Measurements from ENCODE around the gene EEFSEC. TPM values are rescaled to one million over a fixed set of nuclear protein-coding genes. Genes with fewer than 3 reads are reported as not detected.

The EEFSEC gene
- total RNA-seq, 1 donor from 2014 or later: 13.6 TPM

DNA sequence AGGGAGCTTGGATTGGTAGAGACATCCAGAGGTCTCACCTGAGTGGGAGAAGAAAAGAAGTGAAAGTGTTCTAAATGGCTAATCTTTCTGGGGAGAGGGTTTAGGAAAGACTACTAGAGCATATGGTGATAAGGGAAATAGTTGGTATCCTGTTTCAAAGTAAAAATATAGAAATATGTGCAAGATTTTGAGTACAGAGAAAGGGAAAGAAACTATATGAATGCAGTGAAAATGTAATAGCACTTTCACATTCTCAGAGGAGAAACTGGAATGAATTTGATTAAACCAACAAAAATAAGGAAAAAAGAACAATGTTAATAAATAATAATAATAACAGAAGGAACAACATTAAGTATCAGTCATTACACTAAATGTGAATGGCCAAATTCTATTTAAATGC lies 194.0 kb downstream of the EEFSEC start:
- no peak for DNase-seq (ENCODE audit: low spot score)

GRCh38 chr3:128348075-128348474 lies 194.8 kb downstream of the EEFSEC start:
- no peak for DNase-seq (ENCODE audit: low spot score)

- DNase-seq (ENCODE audit: low spot score): no peak
Measured at GRCh38 chr3:128348805-128349531, 195.7 kb downstream of the EEFSEC start.

DNA sequence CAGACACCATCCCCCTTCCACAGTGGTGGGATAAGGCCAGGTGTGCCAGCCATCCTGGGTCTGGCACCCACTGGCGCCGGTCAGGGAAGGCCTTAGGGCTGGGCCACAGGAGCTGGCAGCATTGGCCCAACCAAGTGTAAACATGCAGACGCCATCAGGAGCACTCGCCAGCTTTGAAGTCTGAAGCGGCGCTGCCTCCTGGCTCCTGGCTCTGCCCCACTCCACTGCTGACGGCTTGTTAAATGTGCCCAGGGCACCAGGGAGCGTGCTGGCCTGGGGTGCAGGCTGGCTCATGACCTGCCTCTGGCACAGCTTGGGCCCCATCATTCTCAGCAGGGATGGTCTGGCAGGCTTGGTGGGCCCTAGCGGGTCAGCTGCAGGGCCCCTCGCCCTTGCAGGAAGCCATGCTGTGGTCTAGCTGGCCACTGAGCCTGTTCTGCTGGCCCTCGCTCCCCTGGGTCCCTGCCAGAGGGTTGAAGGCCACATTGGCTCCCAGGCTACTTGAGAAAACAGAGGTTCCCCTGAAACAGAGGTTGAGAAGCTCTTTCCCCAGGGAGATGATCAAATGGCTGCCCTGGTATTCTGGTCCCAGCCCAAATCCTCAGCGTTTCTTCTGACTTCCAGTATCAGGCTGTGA lies 196.8 kb downstream of the EEFSEC start:
- no peak for DNase-seq (ENCODE audit: low spot score)

DNA sequence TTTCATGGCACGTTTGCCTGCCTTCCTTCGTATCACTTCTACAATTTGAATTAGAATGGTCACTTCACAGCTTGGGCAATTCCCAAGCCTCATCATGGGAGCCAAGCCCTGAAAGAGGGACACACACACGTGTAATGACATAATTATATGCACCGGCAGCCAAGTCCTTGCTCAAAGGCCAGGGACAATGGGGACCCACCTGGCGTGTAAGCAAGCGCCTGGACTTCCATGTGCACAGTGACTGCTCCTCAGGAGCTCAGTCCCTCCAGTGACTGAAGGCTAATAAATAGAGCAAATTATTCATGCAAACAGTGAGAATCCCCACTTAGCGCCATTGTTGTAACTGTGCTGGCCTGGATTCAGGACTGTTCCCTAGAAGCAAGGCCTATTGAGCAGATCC lies 198.3 kb downstream of the EEFSEC start:
- DNase-seq (ENCODE audit: low spot score): no peak

DNA sequence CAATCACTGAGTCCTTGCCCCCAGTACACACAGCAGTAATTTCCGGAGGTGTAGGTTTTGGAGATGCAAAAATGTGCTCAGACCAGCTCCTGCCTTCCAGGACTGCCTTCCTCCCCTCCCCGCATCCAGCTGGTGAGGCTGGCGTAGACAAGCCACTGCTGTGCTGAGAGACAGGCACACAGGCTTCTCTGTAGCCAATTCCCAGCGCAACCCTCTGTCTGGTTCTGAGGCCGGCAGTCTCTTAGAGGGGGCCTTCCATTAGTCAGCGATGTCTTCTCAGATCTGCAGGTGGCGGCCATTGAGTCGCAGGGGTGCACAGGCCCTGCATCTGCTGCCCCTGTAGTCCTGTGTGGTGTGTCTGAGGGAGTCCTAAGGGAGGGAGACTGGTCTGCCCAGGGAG lies 199.0 kb downstream of the EEFSEC start:
- no peak for DNase-seq (ENCODE audit: low spot score)

DNA sequence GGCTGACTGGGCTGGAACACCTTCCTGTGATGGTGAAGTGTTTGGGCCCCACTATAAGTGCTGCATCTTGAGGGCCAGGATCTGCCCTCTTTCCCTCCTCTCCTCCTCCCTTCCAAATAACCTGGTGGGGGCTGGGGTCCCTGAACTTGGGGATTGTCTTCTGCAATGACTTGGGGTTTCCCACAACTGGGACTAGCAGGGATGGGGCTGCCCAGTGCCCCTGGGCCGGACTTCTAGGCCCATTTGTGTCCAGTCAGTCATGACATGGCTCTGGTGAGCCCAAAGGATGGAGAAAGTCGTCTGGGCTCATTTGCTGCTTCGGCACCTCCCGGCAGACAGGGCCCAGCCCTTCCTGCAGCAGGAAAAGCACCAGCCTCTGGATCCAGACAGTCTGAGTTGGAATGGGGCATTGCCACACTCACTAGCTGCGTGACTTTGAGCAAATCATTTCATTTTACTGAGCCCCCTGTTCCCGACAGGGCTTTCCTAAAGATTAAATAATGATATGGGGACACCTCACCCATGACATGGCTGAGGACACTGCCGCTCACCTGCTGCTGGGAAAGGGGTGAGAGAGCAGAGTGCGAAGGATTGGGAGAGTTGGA lies 200.2 kb downstream of the EEFSEC start:
- DNase-seq (ENCODE audit: low spot score): no peak

- DNase-seq (ENCODE audit: low spot score): no peak
Measured at GRCh38 chr3:128353991-128354687, 200.9 kb downstream of the EEFSEC start.

- no peak for DNase-seq (ENCODE audit: low spot score)
Measured at GRCh38 chr3:128354788-128355542, 201.7 kb downstream of the EEFSEC start.

DNA sequence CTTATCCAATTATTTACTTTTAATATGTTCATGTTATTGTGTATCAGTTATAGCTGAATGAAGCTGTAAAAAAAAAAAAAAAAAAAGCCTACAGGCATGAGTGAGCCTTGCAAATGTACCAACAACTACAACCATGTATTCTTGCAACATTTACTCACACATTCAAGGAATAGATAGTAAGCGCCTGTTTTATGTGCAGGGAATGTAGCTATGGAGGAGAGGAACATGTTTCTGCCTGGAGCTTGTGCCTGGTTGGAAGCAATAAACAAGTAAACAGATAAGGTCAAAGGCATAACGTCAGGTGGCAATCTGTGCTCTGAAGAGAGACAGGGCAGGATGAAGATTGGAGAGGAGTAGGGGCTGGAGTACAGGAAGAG lies 202.2 kb downstream of the EEFSEC start:
- DNase-seq (ENCODE audit: low spot score): no peak

DNA sequence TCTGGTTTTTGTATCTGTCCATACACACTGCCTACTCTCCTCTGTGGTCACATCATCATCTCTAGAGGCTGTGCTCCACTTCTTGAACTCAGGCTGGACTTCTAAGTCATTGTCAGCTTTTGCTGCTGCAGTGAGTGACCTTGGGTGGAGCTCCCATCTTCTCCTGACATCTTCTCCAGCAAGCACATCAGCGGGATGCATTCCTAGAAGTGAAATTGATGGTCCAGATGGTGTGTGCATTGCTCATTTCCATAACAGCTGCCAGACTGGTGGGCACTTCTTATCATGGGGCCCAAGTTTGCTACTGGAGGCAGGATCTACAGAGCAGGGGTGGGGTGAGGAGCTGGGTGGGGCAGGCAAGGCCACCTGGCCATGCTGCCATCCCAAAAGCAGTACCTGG lies 203.5 kb downstream of the EEFSEC start:
- DNase-seq (ENCODE audit: low spot score): no peak

DNA sequence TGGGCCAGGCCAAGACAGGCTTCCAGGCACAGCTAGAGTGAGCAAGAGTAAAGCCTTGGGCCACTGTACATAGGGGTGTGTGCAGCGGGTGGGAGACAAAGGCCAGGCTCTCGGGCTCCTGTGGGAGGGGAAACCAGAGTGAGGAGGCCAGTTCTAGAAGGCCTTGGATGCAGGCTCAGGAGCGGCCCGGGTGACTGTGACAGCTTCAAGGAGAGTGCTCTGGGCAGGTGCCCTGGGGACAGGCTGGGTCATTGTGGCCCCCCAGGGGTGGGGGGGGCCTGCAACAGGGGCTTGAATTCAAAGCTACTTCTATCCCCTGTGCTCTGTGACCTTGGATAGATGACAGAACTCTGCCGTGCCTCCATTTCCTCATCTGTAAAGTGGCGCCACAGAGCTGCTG lies 204.3 kb downstream of the EEFSEC start:
- no peak for DNase-seq (ENCODE audit: low spot score)

DNA sequence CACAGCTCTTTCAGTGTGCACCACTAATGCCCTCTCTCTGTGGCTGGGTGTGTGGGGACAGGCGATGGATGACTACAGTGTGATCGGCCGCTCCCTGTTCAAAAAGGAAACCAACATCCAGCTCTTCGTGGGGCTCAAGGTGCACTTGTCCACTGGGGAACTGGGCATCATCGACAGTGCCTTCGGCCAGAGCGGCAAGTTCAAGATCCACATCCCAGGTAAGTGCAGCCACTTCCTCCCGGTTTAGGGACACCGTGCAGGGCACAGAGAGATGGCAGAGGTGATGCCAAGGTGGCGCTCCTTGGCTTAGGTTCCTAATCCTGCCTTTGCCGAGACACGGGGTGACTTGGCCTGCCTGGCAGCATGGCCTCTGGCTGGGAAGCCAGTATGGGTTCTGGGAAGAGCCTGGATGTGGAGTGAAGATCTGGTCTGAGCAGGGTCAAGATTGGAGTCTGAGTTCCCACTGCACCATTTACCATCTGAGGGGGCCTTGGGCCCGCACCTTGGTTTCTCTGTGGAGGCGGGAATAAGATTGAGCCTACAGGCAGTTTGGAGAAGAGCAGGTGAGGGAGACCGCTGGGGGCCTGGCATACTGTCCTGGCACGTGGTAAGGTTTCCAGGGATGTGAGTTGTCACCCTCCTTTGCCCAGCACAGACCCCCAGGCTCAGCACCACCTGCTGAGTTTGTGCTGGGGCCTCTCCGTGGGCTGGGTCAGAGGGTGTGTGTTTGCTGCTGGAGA lies 205.0 kb downstream of the EEFSEC start:
- DNase-seq (ENCODE audit: low spot score): no peak

DNA sequence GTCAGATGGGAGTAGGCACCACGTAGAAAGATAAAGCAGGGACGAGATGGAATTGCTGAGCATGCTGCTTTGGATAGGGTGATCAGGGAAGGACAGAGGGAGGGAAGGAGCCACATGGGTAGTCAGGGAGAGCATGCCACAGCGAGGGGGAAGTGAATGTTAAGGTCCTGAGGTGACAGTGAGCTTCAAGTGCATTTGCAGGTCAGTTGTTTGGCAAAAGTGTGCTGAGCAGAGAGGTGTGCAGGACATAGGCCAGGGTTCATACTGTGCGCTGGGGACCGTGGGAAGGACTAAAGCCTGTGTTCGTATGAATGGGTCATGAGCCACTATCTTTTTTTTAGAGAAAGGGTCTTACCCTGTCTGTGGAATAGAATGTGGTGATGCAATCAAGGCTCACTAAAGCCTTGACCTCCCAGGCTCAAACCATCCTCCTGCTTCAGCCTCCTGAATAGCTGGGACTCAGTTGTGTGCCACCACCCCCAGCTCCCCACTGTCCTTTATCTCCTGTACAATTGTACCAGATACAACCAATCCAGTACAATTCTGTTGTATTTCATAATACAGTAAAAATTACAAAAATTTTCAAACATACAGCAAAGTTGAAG lies 205.9 kb downstream of the EEFSEC start:
- DNase-seq (ENCODE audit: low spot score): no peak

DNA sequence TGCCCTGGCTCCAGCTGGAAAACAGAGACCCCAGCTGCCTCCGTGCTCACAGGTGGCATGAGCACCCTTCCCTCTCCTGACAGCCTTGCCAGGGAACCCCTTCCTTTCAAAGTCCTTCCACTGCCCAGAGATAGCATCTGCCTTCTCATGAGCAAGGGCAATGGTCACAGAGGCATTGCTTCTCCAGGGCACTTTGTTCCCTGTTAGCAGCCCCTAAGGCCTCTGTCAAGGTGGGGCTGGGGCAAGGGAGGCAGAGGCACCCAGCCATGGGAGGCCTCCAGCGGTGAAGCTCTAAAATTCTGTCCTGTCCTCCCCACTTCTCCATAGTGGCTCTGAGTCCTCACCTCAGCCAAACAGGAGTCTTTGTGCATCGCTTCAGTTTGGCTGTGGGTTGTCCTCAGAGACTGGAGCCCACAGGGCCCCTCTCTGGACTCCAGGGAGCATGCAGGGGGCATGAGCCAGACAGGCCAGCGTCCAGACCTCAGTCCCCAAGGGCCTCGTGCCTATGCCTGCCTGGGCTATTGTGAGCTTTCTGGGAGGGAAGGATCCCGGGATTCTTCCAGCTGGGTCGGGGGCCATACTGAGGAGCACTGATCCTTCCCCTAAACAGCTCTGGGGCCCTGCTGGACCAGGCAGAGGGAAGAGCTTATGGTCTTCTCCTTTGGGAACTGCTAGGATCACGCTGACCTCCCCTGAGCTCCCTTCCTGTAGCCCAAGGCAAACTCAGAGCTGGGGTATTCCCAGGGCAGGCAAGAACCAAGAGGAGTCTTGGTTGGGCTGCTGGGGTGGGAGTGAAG lies 206.8 kb downstream of the EEFSEC start:
- DNase-seq (ENCODE audit: low spot score): no peak

- DNase-seq (ENCODE audit: low spot score): no peak
Measured at GRCh38 chr3:128360705-128361271, 207.5 kb downstream of the EEFSEC start.

DNA sequence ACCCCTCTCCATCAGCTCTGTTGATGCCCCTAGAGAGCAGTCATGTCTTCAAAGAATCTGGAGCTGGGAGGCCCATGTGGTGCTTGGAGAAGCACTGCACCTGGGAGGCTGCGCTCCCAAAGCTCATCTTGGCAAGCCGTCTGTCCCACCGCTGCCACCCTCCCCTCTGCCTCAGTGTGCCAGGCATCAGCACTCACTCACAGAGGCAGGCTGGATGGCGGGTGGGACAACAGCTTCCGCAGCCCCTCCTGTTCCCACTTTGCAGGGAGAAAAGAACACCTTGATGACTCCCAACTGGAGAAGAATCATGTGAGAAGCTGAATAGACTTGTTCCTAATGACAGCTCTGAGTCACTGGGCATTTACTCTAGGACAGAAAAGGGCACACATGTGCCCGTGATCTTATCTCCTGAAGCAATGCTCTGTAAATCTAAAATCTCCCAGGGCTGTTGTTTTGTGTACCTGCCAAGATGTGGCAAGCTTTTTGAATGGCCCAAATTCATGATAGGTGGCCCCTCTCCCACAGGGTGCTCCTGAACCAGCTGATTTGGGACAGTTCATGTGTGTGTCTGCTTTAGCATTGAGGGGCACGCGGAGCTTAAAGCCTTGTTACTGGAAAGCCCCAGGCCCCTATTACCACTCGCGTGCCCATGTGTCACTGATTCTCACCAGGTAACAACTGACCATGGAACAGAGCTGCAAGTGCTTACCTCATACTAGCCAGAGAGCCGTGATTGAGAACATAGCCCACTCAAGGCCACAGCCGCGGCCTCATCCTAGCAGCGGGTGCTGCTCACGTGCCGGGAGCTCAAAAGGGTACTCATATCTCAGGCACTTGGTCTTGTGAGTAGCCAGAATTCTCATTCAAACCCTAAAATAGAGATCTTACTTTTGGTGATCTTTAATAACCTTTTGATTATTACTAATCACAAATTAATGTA lies 209.0 kb downstream of the EEFSEC start:
- no peak for DNase-seq (ENCODE audit: low spot score)

GRCh38 chr3:128364291-128364690 lies 211.0 kb downstream of the EEFSEC start:
- DNase-seq (ENCODE audit: low spot score): no peak

All from mesenteric fat pad (tissue), 1 donor.